ENCODE measurements around the gene ACTN1.

Gene ACTN1

DNA sequence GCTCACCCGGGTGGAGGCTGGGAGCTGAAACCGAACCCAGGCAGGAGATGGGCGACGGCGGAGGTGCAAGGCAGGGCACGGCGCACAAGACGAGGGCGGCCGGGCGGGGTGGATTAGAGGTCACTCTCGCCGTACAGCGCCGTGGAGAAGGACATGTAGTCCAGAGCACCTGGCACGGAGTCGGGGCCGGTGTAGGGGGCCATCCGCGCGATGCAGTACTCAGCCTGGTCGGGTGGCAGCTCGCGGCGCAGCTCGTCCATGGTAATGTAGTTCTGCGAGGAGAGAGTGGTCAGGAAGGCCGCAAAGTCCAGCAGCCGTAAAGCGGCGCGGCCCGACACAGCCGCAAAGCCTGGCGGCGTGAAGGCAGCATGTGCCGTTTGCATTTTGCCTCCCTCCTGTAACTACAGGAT is 104.4 kb downstream of the ACTN1 start:
- Histone ChIP-seq H3K4me1 (ENCODE audit: control insufficient read depth in 1 of 2, insufficient read depth in 2 of 2, low read length in 2 of 2) (no peaks in the 10 kb centered on the region), H3K27me3 (ENCODE audit: control insufficient read depth in 1 of 2, insufficient read depth in 2 of 2, low read length in 2 of 2) (no peaks in the 10 kb centered on the region), H3K36me3 (ENCODE audit: control insufficient read depth in 1 of 2, insufficient read depth in 2 of 2, low read length in 2 of 2) (peaks cover 31 to 46% of the 10 kb centered on the region in 2 donors), H3K4me3 (ENCODE audit: low read depth in 1 of 2, low read length in 2 of 2) (no peak overlapping the region), H3K9ac (ENCODE audit: low read depth in 1 of 2, low read length in 2 of 2) (no peak overlapping the region), H3K9me3 (ENCODE audit: control insufficient read depth in 1 of 2, low read length in 2 of 2) (no peaks in the 10 kb centered on the region), H3K27ac (ENCODE audit: low read depth, low read length) (no peak overlapping the region)

GRCh38 chr14:68873376-68873775 is 105.7 kb downstream of the ACTN1 start:
- Histone ChIP-seq H3K9ac (ENCODE audit: low read depth in 1 of 2, low read length in 2 of 2) (no peak overlapping the region), H3K4me1 (ENCODE audit: control insufficient read depth in 1 of 2, insufficient read depth in 2 of 2, low read length in 2 of 2) (no peaks in the 10 kb centered on the region), H3K36me3 (ENCODE audit: control insufficient read depth in 1 of 2, insufficient read depth in 2 of 2, low read length in 2 of 2) (peaks cover 27 to 42% of the 10 kb centered on the region in 2 donors), H3K9me3 (ENCODE audit: control insufficient read depth in 1 of 2, low read length in 2 of 2) (no peaks in the 10 kb centered on the region), H3K27ac (ENCODE audit: low read depth, low read length) (no peak overlapping the region), H3K4me3 (ENCODE audit: low read depth in 1 of 2, low read length in 2 of 2) (no peak overlapping the region), H3K27me3 (ENCODE audit: control insufficient read depth in 1 of 2, insufficient read depth in 2 of 2, low read length in 2 of 2) (no peaks in the 10 kb centered on the region)

DNA sequence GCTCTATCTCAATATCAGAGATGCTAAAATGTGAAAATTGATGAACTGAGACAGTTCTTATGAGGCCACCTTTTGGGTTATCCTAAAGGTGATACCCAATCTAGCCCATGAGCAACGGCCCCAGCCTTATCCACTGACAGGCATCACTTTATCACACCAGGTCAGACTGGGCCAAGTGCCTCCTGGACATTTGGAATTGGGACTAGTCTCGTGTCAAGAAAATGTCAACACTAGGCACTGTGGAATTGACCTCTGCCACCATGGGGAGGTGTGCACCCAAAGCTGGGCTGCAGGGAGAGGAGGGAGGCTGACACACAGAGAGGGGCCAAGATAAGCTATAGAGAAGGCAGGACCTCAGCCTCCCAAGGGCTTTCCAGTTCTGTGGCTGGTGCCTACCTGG is 107.7 kb downstream of the ACTN1 start:
- H3K9ac ChIP-seq (ENCODE audit: low read depth in 1 of 2, low read length in 2 of 2) = no peak overlapping the region
- no peaks in the 10 kb centered on the region for H3K9me3 ChIP-seq (ENCODE audit: control insufficient read depth in 1 of 2, low read length in 2 of 2)
- peaks cover 18 to 25% of the 10 kb centered on the region in 2 donors for H3K36me3 ChIP-seq (ENCODE audit: control insufficient read depth in 1 of 2, insufficient read depth in 2 of 2, low read length in 2 of 2)
- no peaks in the 10 kb centered on the region for H3K4me1 ChIP-seq (ENCODE audit: control insufficient read depth in 1 of 2, insufficient read depth in 2 of 2, low read length in 2 of 2)
- H3K4me3 ChIP-seq (ENCODE audit: low read depth in 1 of 2, low read length in 2 of 2) = no peak overlapping the region
- no peak overlapping the region for H3K27ac ChIP-seq (ENCODE audit: low read depth, low read length)
- no peaks in the 10 kb centered on the region for H3K27me3 ChIP-seq (ENCODE audit: control insufficient read depth in 1 of 2, insufficient read depth in 2 of 2, low read length in 2 of 2)

DNA sequence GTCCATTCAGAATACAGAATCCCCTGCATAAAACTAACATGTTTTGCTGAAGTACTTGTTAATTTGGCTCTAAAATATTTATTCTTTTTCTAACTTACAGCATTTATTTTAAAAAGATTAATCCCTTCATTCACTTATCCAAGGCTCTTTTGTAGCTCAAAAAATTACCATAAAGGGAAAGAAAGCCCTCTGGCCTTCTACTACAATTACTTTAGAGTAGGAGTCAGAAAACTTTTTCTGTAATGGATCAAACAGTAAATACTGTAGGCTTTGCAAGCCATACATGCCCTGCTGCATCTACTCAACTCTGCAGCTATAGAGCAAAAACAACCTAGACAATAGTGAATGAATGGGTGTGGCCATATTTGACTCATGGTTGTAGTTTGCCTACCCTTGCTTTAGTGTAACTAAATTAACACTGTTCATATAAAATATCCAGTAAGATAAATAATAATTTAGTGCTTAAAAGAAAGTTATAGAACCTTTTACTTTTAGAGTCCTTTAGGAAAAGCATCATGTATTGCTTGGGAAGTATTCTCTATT is 112.0 kb downstream of the ACTN1 start:
- Histone ChIP-seq H3K4me1 (ENCODE audit: control insufficient read depth in 1 of 2, insufficient read depth in 2 of 2, low read length in 2 of 2) (no peaks in the 10 kb centered on the region), H3K9me3 (ENCODE audit: control insufficient read depth in 1 of 2, low read length in 2 of 2) (peaks cover 8 to 12% of the 10 kb centered on the region in 2 donors), H3K9ac (ENCODE audit: low read depth in 1 of 2, low read length in 2 of 2) (no peak overlapping the region), H3K27ac (ENCODE audit: low read depth, low read length) (no peak overlapping the region), H3K36me3 (ENCODE audit: control insufficient read depth in 1 of 2, insufficient read depth in 2 of 2, low read length in 2 of 2) (peaks cover 0 to 4% of the 10 kb centered on the region in 2 donors), H3K27me3 (ENCODE audit: control insufficient read depth in 1 of 2, insufficient read depth in 2 of 2, low read length in 2 of 2) (no peaks in the 10 kb centered on the region), H3K4me3 (ENCODE audit: low read depth in 1 of 2, low read length in 2 of 2) (no peak overlapping the region)

- H3K4me1 ChIP-seq (ENCODE audit: control insufficient read depth in 1 of 2, insufficient read depth in 2 of 2, low read length in 2 of 2) = no peaks in the 10 kb centered on the region
- peaks cover 8 to 12% of the 10 kb centered on the region in 2 donors for H3K9me3 ChIP-seq (ENCODE audit: control insufficient read depth in 1 of 2, low read length in 2 of 2)
- H3K4me3 ChIP-seq (ENCODE audit: low read depth in 1 of 2, low read length in 2 of 2) = no peak overlapping the region
- no peaks in the 10 kb centered on the region for H3K27me3 ChIP-seq (ENCODE audit: control insufficient read depth in 1 of 2, insufficient read depth in 2 of 2, low read length in 2 of 2)
- H3K36me3 ChIP-seq (ENCODE audit: control insufficient read depth in 1 of 2, insufficient read depth in 2 of 2, low read length in 2 of 2) = no peaks in the 10 kb centered on the region
- no peak overlapping the region for H3K27ac ChIP-seq (ENCODE audit: low read depth, low read length)
- H3K9ac ChIP-seq (ENCODE audit: low read depth in 1 of 2, low read length in 2 of 2) = no peak overlapping the region
These were observed 113.6 kb downstream of the ACTN1 start for GRCh38 chr14:68865542-68865941.

DNA sequence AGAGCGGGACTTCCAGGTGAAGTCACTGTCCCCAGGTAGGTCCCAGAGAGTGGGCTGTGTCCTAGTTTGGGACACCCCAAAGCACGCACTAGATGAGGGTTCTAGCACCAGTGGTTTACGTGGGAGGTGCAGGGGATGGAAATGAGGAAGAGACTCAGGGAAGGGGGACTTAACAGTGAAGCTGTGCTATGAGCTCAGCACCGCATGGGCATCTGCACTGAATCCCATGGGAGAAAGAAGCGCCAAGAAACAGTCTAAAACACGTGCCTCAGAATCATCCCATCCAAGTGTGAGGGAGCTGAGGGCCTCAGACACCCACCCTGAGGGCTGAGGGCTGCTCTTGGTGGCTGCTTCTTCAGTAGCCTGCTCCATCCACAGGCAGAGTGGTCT is 114.7 kb downstream of the ACTN1 start:
- Histone ChIP-seq H3K9me3 (ENCODE audit: control insufficient read depth in 1 of 2, low read length in 2 of 2) (peaks cover 8 to 12% of the 10 kb centered on the region in 2 donors), H3K9ac (ENCODE audit: low read depth in 1 of 2, low read length in 2 of 2) (no peak overlapping the region), H3K4me1 (ENCODE audit: control insufficient read depth in 1 of 2, insufficient read depth in 2 of 2, low read length in 2 of 2) (no peaks in the 10 kb centered on the region), H3K4me3 (ENCODE audit: low read depth in 1 of 2, low read length in 2 of 2) (no peak overlapping the region), H3K27ac (ENCODE audit: low read depth, low read length) (no peak overlapping the region), H3K36me3 (ENCODE audit: control insufficient read depth in 1 of 2, insufficient read depth in 2 of 2, low read length in 2 of 2) (no peaks in the 10 kb centered on the region), H3K27me3 (ENCODE audit: control insufficient read depth in 1 of 2, insufficient read depth in 2 of 2, low read length in 2 of 2) (no peaks in the 10 kb centered on the region)

DNA sequence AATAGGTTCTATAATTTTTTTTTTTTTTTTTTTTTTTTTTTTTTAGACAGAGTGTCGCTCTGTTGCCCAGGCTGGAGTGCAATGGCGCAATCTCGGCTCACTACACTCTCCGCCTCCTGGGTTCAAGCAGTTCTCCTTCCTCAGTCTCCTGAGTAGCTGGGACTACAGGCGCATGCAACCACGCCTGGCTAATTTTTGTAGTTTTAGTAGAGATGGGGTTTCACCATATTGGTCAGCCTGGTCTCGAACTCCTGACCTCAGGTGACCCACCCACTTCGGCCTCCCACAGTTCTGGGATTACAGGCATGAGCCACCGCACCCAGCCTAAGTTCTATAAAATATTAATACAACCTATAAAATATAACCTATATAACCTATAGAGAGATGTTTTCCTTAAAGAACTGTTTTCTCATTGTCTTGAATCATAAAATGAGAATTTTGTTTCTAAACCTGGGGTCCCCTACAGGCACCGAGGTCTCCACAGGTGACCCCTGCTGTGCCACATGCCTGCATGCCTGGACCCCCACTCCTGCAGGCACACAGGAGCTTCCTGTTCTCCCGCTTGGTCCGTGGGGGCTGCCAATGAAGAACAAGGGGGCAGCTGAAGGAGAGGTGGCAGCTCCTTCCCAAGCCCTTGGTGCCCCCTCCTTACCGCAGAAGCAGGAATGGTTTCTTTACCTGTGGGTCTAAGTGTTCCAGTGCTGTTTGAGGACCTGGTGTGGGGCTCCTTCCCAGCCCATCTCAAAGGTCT is 115.3 kb downstream of the ACTN1 start:
- H3K36me3 ChIP-seq (ENCODE audit: control insufficient read depth in 1 of 2, insufficient read depth in 2 of 2, low read length in 2 of 2) = no peaks in the 10 kb centered on the region
- no peak overlapping the region for H3K4me3 ChIP-seq (ENCODE audit: low read depth in 1 of 2, low read length in 2 of 2)
- no peaks in the 10 kb centered on the region for H3K27me3 ChIP-seq (ENCODE audit: control insufficient read depth in 1 of 2, insufficient read depth in 2 of 2, low read length in 2 of 2)
- H3K27ac ChIP-seq (ENCODE audit: low read depth, low read length) = no peak overlapping the region
- H3K9me3 ChIP-seq (ENCODE audit: control insufficient read depth in 1 of 2, low read length in 2 of 2) = peaks cover 8 to 12% of the 10 kb centered on the region in 2 donors
- no peak overlapping the region for H3K9ac ChIP-seq (ENCODE audit: low read depth in 1 of 2, low read length in 2 of 2)
- H3K4me1 ChIP-seq (ENCODE audit: control insufficient read depth in 1 of 2, insufficient read depth in 2 of 2, low read length in 2 of 2) = no peaks in the 10 kb centered on the region

DNA sequence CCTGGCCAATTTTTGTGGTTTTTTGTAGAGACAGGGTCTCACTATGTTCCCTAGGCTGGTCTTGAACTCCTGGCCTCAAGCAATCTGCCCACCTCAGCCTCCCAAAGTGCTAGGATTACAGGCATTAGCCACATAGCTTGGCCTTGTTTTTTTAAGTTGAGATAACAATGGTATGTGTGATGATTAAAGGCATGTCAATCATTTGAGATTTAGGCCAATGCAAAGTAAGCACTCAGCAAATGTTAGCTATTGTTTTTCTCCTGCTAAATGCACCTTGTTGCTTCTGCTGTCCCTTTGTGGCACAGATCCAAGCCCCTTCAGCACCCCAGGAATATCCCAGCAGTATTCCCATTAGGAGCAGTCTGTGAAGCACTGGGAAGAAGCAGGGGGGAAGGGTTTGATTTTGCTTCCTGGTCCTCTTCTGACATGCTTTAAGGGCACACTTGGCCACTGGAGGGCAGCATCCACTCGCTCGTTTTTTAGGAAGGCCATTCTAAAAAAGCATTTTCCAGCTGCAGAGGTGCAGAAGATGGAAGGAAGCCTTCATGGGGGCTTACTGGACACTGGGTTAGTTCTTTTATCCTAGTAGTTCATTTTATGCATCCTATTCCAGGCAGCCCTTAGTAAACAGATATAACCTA is 116.0 kb downstream of the ACTN1 start:
- H3K4me1 ChIP-seq (ENCODE audit: control insufficient read depth in 1 of 2, insufficient read depth in 2 of 2, low read length in 2 of 2) = no peaks in the 10 kb centered on the region
- H3K9me3 ChIP-seq (ENCODE audit: control insufficient read depth in 1 of 2, low read length in 2 of 2) = peaks cover 8 to 12% of the 10 kb centered on the region in 2 donors
- H3K36me3 ChIP-seq (ENCODE audit: control insufficient read depth in 1 of 2, insufficient read depth in 2 of 2, low read length in 2 of 2) = no peaks in the 10 kb centered on the region
- no peak overlapping the region for H3K9ac ChIP-seq (ENCODE audit: low read depth in 1 of 2, low read length in 2 of 2)
- H3K27me3 ChIP-seq (ENCODE audit: control insufficient read depth in 1 of 2, insufficient read depth in 2 of 2, low read length in 2 of 2) = no peaks in the 10 kb centered on the region
- no peak overlapping the region for H3K4me3 ChIP-seq (ENCODE audit: low read depth in 1 of 2, low read length in 2 of 2)
- no peak overlapping the region for H3K27ac ChIP-seq (ENCODE audit: low read depth, low read length)

DNA sequence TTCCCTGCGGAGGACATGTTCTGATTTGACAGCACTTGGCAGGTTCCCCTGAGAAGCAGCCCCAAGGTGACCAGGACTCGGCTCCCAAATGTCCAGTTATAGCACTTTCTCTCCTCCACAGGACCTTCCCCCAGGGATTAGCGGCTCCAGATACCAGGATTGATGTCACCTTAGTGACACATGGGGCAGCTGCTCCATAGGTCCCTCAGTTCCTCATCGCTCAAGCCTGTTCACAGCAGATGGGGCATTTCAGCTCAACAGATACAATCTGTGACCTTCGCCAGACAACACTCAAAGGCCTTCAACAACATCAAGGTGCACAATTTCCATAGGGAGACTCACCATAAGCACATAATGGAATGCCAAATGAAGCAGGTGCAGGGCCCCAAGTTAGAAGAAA is 118.3 kb downstream of the ACTN1 start:
- Histone ChIP-seq H3K36me3 (ENCODE audit: control insufficient read depth in 1 of 2, insufficient read depth in 2 of 2, low read length in 2 of 2) (no peaks in the 10 kb centered on the region), H3K27me3 (ENCODE audit: control insufficient read depth in 1 of 2, insufficient read depth in 2 of 2, low read length in 2 of 2) (no peaks in the 10 kb centered on the region), H3K4me3 (ENCODE audit: low read depth in 1 of 2, low read length in 2 of 2) (no peak overlapping the region), H3K4me1 (ENCODE audit: control insufficient read depth in 1 of 2, insufficient read depth in 2 of 2, low read length in 2 of 2) (no peaks in the 10 kb centered on the region), H3K9me3 (ENCODE audit: control insufficient read depth in 1 of 2, low read length in 2 of 2) (peaks cover 6 to 11% of the 10 kb centered on the region in 2 donors), H3K9ac (ENCODE audit: low read depth in 1 of 2, low read length in 2 of 2) (no peak overlapping the region), H3K27ac (ENCODE audit: low read depth, low read length) (no peak overlapping the region)

- Histone ChIP-seq H3K27me3 (ENCODE audit: control insufficient read depth in 1 of 2, insufficient read depth in 2 of 2, low read length in 2 of 2) (no peaks in the 10 kb centered on the region), H3K9ac (ENCODE audit: low read depth in 1 of 2, low read length in 2 of 2) (no peak overlapping the region), H3K27ac (ENCODE audit: low read depth, low read length) (no peak overlapping the region), H3K4me1 (ENCODE audit: control insufficient read depth in 1 of 2, insufficient read depth in 2 of 2, low read length in 2 of 2) (no peaks in the 10 kb centered on the region), H3K9me3 (ENCODE audit: control insufficient read depth in 1 of 2, low read length in 2 of 2) (no peaks in the 10 kb centered on the region), H3K36me3 (ENCODE audit: control insufficient read depth in 1 of 2, insufficient read depth in 2 of 2, low read length in 2 of 2) (no peaks in the 10 kb centered on the region), H3K4me3 (ENCODE audit: low read depth in 1 of 2, low read length in 2 of 2) (no peak overlapping the region)
These were observed 121.5 kb downstream of the ACTN1 start for GRCh38 chr14:68857516-68858070.
